ENCODE results near the gene NSUN2. TPM values are rescaled to one million over a fixed set of nuclear protein-coding genes. Genes with fewer than 3 reads are reported as not detected.

NSUN2 gene
- 34.4 TPM for total RNA-seq
- long read RNA-seq, transcript NSUN2-206 (18 exons, 2,619 nt) = minor isoform, 11 of 103 reads
- long read RNA-seq, transcript NSUN2-201 (19 exons, 3,303 nt) = major isoform, 84 of 103 reads
- long read RNA-seq, partial matches to known transcripts = 2 of 103 reads
- long read RNA-seq, other reads (novel, unspliced or antisense) = 4 of 103 reads

DNA sequence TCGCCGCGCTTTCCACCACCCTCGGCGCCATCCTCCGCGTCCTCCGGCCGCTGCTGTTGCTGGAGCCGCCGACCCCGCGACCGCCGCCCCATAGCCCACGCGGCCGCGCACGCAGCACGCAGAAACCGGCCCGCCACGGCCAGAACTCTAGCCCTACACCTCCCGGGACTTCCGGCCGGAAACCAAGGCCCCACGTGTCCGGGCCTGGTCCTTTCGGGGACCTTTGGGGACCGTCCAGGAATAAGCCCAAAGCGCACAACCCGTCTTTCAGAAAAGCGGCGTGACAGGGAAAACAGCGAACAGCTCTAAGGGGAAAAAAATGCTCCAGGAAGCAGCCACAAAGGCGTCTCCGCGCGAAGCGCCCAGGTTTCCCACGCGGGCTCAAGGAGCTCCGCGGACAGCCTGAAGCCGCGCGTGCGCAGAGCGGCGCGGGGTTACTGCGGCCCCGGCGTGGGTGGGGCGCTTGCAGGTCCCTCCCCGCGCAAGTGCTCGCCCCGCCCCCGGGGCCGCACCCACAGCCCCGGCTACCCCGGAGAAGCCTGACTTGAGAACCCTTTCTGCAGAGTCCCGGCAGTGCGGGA, at the start of gene NSUN2, which contains the start of gene SRD5A1:
Gene NSUN2, minus strand, starts transcription at position 157 of the 581 bp plus-strand sequence. Its CDS starts 65 bp downstream, at position 92.
Gene SRD5A1, plus strand, starts transcription at position 553 of the 581 bp plus-strand sequence. CDS start 137 bp downstream, outside the sequence.
- intact Hi-C loops (cut with micrococcal nuclease) = no loop called here
- peak; percentile 90 for DNase-seq
- Histone ChIP-seq H3K4me1 (peaks cover 54% of the 10 kb centered on the region), H3K9me3 (replicated peaks) (no peaks in the 10 kb centered on the region), H3K36me3 (peaks cover 32% of the 10 kb centered on the region), H3K27ac (replicated peaks) (peak within 1 kb of the TSS; percentile 99), H3K4me3 (peak within 1 kb of the TSS; percentile 89), H3K27me3 (ENCODE audit: low read depth) (no peaks in the 10 kb centered on the region)
- TF ChIP-seq, protein P1, sequence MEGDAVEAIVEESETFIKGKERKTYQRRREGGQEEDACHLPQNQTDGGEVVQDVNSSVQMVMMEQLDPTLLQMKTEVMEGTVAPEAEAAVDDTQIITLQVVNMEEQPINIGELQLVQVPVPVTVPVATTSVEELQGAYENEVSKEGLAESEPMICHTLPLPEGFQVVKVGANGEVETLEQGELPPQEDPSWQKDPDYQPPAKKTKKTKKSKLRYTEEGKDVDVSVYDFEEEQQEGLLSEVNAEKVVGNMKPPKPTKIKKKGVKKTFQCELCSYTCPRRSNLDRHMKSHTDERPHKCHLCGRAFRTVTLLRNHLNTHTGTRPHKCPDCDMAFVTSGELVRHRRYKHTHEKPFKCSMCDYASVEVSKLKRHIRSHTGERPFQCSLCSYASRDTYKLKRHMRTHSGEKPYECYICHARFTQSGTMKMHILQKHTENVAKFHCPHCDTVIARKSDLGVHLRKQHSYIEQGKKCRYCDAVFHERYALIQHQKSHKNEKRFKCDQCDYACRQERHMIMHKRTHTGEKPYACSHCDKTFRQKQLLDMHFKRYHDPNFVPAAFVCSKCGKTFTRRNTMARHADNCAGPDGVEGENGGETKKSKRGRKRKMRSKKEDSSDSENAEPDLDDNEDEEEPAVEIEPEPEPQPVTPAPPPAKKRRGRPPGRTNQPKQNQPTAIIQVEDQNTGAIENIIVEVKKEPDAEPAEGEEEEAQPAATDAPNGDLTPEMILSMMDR (IDR thresholded peaks at IDR 0.05; ENCODE audit: borderline replicate concordance) = no peak

DNA sequence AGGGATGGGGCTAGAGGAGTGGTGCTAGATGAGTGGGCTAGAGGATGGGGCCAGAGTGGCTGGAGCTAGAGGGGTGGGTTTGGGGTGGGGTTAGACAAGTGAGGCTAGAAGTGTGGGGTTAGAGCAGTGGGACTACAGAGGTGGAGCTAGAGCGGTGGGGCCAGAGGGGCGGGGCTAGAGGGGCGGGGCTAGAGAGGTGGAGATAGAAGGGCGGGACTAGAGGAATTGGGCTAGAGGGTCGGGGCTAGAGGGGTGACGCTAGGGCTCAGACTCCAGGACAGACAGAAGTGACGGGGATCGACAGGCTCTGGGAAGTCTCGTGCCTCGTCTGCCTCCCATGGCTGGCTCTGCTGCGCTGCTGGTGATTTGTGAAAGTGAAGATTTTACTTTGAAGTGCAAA, 49.4 kb upstream of the NSUN2 start:
- no peak overlapping the region for H3K27ac ChIP-seq (replicated peaks)
- peaks cover 25% of the 10 kb centered on the region for H3K27me3 ChIP-seq (ENCODE audit: low read depth)
- no peak for DNase-seq
- peaks cover 3% of the 10 kb centered on the region for H3K4me1 ChIP-seq
- no peaks in the 10 kb centered on the region for H3K36me3 ChIP-seq
- H3K4me3 ChIP-seq = no peak overlapping the region
- H3K9me3 ChIP-seq (replicated peaks) = no peaks in the 10 kb centered on the region
- TF ChIP-seq, protein P1 (IDR thresholded peaks at IDR 0.05; ENCODE audit: borderline replicate concordance) = no peak
- intact Hi-C loops (cut with micrococcal nuclease) = no loop called here

DNA sequence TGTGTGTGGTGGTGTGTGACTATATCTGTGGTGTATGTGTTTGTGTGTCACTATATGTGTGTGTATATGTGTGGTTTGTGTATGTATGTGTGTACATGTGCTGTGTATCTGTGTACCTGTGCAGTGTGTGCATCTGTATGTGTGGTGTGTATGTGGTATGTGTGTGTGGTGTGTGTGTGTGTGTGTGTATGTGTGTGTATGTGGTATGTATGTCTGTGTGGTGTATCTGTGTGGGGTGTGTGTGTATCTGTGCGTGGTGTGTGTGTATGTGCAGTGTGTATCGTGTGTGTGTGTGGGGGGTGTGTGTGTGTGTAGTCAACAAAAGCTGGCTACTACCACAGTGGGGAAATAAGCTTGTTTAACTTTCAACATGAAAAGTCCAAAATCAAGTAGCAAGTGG, 48.8 kb upstream of the NSUN2 start:
- DNase-seq = no peak
- TF ChIP-seq, protein P1 (IDR thresholded peaks at IDR 0.05; ENCODE audit: borderline replicate concordance) = no peak
- Histone ChIP-seq H3K27me3 (ENCODE audit: low read depth) (peaks cover 25% of the 10 kb centered on the region), H3K4me3 (no peak overlapping the region), H3K36me3 (no peaks in the 10 kb centered on the region), H3K9me3 (replicated peaks) (no peaks in the 10 kb centered on the region), H3K4me1 (no peaks in the 10 kb centered on the region), H3K27ac (replicated peaks) (no peak overlapping the region)
- intact Hi-C loops (cut with micrococcal nuclease) = no loop called here

DNA sequence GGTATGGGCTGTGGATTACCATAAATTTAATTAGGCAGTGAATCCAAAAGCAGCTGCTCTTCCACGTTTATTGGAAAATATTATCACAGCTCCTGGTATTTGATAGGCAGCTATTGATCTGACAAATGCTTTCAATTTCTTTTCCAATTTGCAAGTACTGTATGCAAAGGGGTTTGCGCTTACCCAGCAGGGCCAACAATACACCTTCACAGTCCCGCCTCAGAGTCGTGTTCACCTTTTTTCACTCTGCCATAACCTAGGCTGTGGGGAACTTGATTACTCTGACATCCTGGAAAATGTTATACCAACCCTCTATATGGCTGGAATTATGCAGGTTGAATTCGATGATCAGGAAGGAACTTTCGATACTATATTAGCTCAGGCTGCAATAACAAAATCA, 48.1 kb upstream of the NSUN2 start:
- no peak for DNase-seq
- Histone ChIP-seq H3K4me3 (no peak overlapping the region), H3K27me3 (ENCODE audit: low read depth) (peaks cover 25% of the 10 kb centered on the region), H3K36me3 (no peaks in the 10 kb centered on the region), H3K9me3 (replicated peaks) (no peaks in the 10 kb centered on the region), H3K4me1 (no peaks in the 10 kb centered on the region), H3K27ac (replicated peaks) (no peak overlapping the region)
- TF ChIP-seq, protein P1 (IDR thresholded peaks at IDR 0.05; ENCODE audit: borderline replicate concordance) = no peak
- intact Hi-C loops (cut with micrococcal nuclease) = no loop called here

DNA sequence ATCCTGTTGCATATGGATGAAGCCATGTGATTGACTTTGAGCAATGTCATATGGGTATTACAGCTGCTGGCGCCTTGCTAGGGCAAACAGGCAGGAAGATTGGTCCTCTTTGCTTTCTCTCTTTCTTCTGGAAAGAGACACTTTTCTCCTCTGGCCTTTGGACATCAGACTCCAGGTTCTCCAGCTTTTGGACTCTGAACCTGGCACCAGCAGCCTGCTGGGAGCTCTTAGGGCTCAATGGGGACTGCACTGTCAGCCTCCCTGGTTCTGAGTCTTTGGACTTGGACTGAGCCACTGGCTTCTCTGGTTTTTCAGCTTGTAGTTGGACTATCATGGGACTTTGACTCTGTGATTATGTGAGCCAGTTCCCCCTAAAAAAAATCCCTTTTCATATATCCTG, 45.5 kb upstream of the NSUN2 start:
- no peak overlapping the region for H3K4me3 ChIP-seq
- TF ChIP-seq, protein P1 (IDR thresholded peaks at IDR 0.05; ENCODE audit: borderline replicate concordance) = no peak
- H3K27ac ChIP-seq (replicated peaks) = no peak overlapping the region
- intact Hi-C loops (cut with micrococcal nuclease) = no loop called here
- H3K4me1 ChIP-seq = no peaks in the 10 kb centered on the region
- H3K27me3 ChIP-seq (ENCODE audit: low read depth) = peaks cover 12% of the 10 kb centered on the region
- no peak for DNase-seq
- peaks cover under 1% of the 10 kb centered on the region for H3K9me3 ChIP-seq (replicated peaks)
- H3K36me3 ChIP-seq = no peaks in the 10 kb centered on the region

All from left ventricle myocardium inferior (tissue), 1 donor.